BE2C (cell line): ENCODE results near the gene HIP1.

Experiments
- DNase-seq: peaks from one replicate; pipeline ENCODE4 v3.0.0-alpha.2; 2020
- H3K27me3 ChIP-seq: fragments of 250-450 bp; sonication (Bioruptor Pico); 2 replicates; pipeline ENCODE4 v1.5.1; 2020; ENCODE audit warnings: mild to moderate bottlenecking
- H3K36me3 ChIP-seq: fragments of 250-450 bp; sonication (Bioruptor Pico); 2 replicates; pipeline ENCODE4 v1.5.1; 2020; ENCODE audit warnings: mild to moderate bottlenecking
- H3K4me1 ChIP-seq: fragments of 250-450 bp; sonication (Bioruptor Pico); 2 replicates; pipeline ENCODE4 v1.5.1; 2020
- H3K4me3 ChIP-seq: 2 replicates; pipeline ENCODE4 v1.5.1; 2011; ENCODE audit warnings: low read depth, low read length
- H3K9me3 ChIP-seq: fragments of 250-450 bp; sonication (Bioruptor Pico); 2 replicates; pipeline ENCODE4 v1.5.1; 2020
- CTCF ChIP-seq: IDR thresholded peaks from 2 replicates; pipeline ENCODE4 v1.5.1; 2012; ENCODE audit warnings: mild to moderate bottlenecking, low read depth, low read length

Gene HIP1

DNA sequence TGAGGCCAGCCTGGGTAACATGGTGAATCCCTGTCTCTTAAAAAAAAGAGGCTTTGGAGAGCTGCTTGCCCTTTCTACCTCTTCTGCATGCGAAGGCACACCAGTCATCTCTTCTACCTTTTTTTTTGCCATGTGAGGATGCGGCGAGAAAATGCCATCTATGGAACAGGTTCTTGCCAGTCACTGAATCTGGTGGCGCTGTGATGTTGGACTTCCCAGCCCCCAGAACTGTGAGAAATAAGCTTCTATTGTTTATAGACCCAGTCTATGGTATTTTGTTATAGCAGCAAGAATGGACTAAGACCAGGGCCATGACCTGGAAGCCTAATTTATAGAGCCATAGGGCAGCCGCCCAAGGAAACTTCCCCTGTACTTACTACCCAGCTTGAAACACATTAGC, 112.9 kb downstream of the HIP1 start:
- no peak for DNase-seq
- Histone ChIP-seq H3K27me3 (no peaks in the 10 kb centered on the region), H3K9me3 (no peaks in the 10 kb centered on the region), H3K4me1 (no peaks in the 10 kb centered on the region), H3K4me3 (no peak overlapping the region), H3K36me3 (no peaks in the 10 kb centered on the region)
- TF ChIP-seq CTCF = no peak

DNA sequence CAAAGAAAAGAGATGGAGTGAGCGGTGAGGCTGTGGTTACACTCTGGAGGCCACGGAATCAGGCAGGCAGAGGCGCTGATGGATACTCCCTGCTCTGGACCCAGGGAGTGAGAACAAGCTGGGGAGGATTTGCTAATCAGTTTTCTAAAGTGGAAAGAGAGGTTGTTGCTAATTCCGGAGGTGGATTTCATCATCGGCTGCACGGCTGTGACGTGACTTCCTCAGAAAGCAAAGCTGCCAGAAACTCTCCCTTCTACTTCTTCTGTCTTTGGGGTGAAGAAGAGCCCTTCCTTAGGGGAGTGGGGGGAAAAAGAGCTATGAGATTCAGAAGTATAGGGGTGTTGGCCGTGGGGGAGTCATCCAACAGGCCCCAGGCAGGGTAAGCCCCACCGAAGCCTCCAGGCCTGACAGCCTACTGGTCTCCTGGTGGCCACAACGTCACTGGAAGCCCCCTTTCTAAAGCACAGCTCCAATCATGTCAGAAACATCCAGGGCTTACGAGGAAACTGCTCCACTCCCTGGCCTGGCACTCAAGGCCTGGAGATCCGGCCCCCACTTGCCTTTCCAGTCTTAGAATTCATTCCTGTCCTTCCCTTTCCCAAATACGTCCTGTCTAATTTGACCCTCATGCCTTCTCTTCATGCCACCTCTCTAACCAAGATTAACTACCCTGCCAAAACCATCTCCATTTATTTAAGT, 114.5 kb downstream of the HIP1 start:
- no peak for DNase-seq
- Histone ChIP-seq H3K4me3 (no peak overlapping the region), H3K9me3 (no peaks in the 10 kb centered on the region), H3K27me3 (no peaks in the 10 kb centered on the region), H3K36me3 (no peaks in the 10 kb centered on the region), H3K4me1 (no peaks in the 10 kb centered on the region)
- no peak for TF ChIP-seq CTCF

DNA sequence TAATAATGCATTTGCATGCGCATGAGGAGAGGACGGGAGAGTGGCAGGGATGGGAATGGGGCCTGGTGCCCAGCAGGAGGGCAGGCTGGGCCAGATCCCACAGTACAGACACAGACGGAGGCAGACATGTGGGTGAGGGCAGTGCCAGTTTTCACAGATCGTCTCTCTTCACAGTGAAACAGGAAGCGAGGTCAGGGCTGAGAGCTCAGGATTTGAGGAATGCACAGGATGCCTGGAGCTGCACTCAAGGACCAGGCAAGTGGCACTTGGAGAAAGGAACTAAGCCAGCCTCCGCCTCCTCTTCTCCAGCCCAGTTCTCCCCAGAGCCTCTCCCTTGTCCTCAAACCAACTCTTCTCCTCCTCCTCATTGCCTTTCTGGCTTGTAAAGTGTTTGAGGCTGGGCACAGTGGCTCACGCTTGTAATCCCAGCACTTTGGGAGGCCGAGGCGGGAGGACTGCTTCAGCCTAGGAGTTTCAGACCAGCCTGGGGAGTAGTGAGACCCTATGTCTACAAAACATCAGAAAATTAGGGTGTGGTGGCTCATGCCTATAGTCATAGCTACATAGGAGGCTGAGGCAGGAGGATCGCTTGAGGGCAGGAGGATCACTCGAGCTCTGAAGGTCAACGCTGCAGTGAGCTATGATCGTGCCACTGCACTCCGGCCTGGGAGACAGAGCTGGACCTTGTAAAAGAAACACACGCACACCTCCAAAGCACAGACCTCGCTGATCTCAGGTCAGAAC, 115.2 kb downstream of the HIP1 start:
- TF ChIP-seq CTCF = no peak
- DNase-seq = no peak

GRCh38 chr7:75621124-75621523, 117.6 kb downstream of the HIP1 start:
- H3K9me3 ChIP-seq = no peaks in the 10 kb centered on the region
- no peaks in the 10 kb centered on the region for H3K27me3 ChIP-seq
- H3K4me3 ChIP-seq = no peak overlapping the region
- TF ChIP-seq CTCF = no peak
- no peaks in the 10 kb centered on the region for H3K36me3 ChIP-seq
- no peaks in the 10 kb centered on the region for H3K4me1 ChIP-seq
- DNase-seq = no peak

More for the DNA sequence above, 115.2 kb downstream of the HIP1 start:
- no peaks in the 10 kb centered on the region for H3K9me3 ChIP-seq
- H3K4me1 ChIP-seq = no peaks in the 10 kb centered on the region
- H3K36me3 ChIP-seq = no peaks in the 10 kb centered on the region
- H3K4me3 ChIP-seq = no peak overlapping the region
- H3K27me3 ChIP-seq = no peaks in the 10 kb centered on the region

DNA sequence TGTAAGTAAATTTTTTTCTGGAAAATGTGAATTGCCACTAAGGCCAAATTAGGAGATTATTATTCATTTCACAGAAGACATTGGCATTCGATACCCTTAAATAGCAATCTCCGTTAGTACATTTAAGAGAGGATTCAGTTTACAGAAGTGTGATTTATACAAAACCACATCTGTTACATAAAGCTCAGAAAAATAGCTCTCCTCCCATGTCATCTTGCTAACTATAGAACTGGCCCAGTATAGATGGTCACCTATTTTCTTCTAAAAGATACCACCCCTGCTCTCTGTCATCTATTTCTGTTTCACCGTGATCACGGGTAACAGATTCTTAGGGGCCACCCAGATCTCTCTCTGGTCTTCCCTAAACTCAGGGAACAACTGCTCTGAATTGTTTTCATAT, 119.1 kb downstream of the HIP1 start:
- Histone ChIP-seq H3K4me3 (no peak overlapping the region), H3K27me3 (no peaks in the 10 kb centered on the region), H3K36me3 (no peaks in the 10 kb centered on the region), H3K9me3 (no peaks in the 10 kb centered on the region), H3K4me1 (no peaks in the 10 kb centered on the region)
- no peak for DNase-seq
- TF ChIP-seq CTCF = no peak

DNA sequence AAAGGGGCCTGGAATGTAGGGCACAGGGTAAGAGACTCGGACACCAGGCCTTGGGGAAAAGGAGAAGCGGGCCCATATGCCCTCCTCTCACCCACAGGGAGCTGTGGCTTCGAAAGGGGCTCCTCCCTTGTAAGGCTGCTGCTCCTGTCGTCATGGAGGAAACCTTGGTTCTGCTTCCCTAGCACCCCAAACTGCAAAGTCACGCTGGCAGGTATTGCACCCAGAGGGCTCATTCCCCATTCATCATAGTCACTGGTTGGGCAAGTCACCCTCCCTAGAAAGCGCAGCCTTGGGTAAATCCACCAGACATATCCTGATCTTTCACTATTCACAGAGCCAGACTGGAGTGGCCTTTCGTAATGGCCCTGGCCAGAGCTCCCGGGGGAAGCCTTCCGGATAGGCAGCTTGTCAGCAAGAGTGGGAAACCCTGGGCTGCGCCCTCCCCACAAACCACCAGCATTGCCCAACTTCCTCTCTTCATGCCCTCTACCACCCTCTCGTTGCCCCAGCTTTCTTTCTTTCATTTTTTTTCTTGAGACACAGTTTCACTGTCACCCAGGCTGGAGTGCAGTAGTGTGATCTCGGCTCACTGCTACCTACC, 121.0 kb downstream of the HIP1 start:
- DNase-seq = no peak
- no peak for TF ChIP-seq CTCF
- H3K9me3 ChIP-seq = no peaks in the 10 kb centered on the region
- H3K4me3 ChIP-seq = no peak overlapping the region
- no peaks in the 10 kb centered on the region for H3K4me1 ChIP-seq
- H3K36me3 ChIP-seq = no peaks in the 10 kb centered on the region
- no peaks in the 10 kb centered on the region for H3K27me3 ChIP-seq
